ENCODE results near the gene HEMK1. TPM values are rescaled to one million over a fixed set of nuclear protein-coding genes. Genes with fewer than 3 reads are reported as not detected.
A peak's percentile ranks its signal among the peaks of the same experiment; 100 is the strongest.

HEMK1 gene
- total and polyA plus RNA-seq, 8 donors = 23.5 to 27.6 (median 25.0) TPM

GRCh38 chr3:50586763-50587070 lies 17.4 kb downstream of the HEMK1 start:
- peaks cover 4 to 76% of the 10 kb centered on the region in 2 donors for H3K4me1 ChIP-seq
- ATAC-seq = no peak
- H3K9me3 ChIP-seq = no peaks in the 10 kb centered on the region
- H3K4me3 ChIP-seq = no peak overlapping the region
- intact Hi-C loops (cut with DNase I) = no loop called here
- TF ChIP-seq, protein P1, sequence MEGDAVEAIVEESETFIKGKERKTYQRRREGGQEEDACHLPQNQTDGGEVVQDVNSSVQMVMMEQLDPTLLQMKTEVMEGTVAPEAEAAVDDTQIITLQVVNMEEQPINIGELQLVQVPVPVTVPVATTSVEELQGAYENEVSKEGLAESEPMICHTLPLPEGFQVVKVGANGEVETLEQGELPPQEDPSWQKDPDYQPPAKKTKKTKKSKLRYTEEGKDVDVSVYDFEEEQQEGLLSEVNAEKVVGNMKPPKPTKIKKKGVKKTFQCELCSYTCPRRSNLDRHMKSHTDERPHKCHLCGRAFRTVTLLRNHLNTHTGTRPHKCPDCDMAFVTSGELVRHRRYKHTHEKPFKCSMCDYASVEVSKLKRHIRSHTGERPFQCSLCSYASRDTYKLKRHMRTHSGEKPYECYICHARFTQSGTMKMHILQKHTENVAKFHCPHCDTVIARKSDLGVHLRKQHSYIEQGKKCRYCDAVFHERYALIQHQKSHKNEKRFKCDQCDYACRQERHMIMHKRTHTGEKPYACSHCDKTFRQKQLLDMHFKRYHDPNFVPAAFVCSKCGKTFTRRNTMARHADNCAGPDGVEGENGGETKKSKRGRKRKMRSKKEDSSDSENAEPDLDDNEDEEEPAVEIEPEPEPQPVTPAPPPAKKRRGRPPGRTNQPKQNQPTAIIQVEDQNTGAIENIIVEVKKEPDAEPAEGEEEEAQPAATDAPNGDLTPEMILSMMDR (IDR thresholded peaks at IDR 0.05) = no peak
- peak overlapping the region in 1 of 2 donors; percentile 3 for H3K27ac ChIP-seq
- DNase-seq = no peak
- H3K27me3 ChIP-seq = no peaks in the 10 kb centered on the region
- H3K36me3 ChIP-seq = peaks cover 0 to 7% of the 10 kb centered on the region in 2 donors

- no peaks in the 10 kb centered on the region for H3K9me3 ChIP-seq
- no peaks in the 10 kb centered on the region for H3K27me3 ChIP-seq
- ATAC-seq (no peak), DNase-seq (peak in 1 of 4 donors; percentile 7)
- intact Hi-C loops (cut with DNase I) = no loop called here
- TF ChIP-seq, protein P1 (IDR thresholded peaks at IDR 0.05) = no peak
- H3K36me3 ChIP-seq = peaks cover 0 to under 1% of the 10 kb centered on the region in 2 donors
- no peak overlapping the region for H3K4me3 ChIP-seq
- H3K27ac ChIP-seq = no peak overlapping the region
- peaks cover 8 to 76% of the 10 kb centered on the region in 2 donors for H3K4me1 ChIP-seq
Measured at GRCh38 chr3:50587373-50587772, 18.1 kb downstream of the HEMK1 start.

DNA sequence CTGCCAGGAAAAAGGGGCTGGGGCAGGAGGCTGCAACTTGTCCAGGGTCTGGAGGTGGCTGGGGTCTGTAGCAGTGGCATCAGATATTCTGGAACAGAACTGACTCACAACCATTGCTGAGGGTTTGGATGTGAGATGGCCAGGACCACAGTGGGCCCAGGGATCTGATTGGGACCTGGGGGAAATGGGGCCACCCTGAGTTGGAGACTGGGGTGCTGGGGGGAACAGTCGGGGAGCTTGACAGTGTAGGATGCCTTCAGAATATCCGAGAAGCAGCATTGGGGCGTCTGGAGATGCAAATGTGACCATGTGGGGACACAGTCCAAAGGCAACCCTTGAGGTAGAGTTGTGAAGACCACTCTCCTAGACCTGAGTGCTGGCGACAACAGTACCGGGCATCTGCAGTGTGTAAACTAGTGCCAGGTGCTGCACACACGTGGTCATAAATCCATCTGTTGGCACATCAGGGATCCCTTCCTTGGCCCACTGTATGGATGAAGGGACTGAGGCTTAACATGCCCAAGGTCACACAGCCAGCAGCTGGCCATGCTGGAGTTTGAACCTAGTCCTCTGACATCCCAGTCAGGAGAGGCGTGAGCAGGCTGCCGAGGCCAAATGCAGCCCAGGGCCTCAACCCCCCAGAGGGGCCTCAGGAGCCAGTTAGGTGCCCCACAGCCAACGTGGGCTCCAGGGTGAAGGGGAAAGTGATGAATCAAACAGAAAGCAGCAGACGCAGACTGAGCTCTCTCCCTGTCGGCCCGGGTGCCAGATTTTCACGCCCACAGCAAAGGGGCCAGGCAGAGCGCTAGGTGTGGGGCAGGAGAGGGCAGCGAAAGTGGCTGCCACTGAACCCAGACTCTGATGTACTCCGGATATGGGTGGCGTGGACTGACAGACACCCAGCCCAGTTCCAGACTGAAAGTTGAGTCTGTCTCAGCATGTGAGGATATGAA lies 18.8 kb downstream of the HEMK1 start:
- peak overlapping the region in 1 of 2 donors; percentile 48 for H3K27ac ChIP-seq
- H3K36me3 ChIP-seq = no peaks in the 10 kb centered on the region
- H3K4me1 ChIP-seq = peaks cover 13 to 78% of the 10 kb centered on the region in 2 donors
- intact Hi-C loops (cut with DNase I) = no loop called here
- TF ChIP-seq, protein P1 (IDR thresholded peaks at IDR 0.05) = no peak
- H3K9me3 ChIP-seq = no peaks in the 10 kb centered on the region
- DNase-seq (peak in 1 of 4 donors; percentile 63), ATAC-seq (no peak)
- no peak overlapping the region for H3K4me3 ChIP-seq
- H3K27me3 ChIP-seq = no peaks in the 10 kb centered on the region

- TF ChIP-seq, protein P1 (IDR thresholded peaks at IDR 0.05) = no peak
- no peak overlapping the region for H3K4me3 ChIP-seq
- H3K36me3 ChIP-seq = no peaks in the 10 kb centered on the region
- intact Hi-C loops (cut with DNase I) = no loop called here
- no peaks in the 10 kb centered on the region for H3K9me3 ChIP-seq
- ATAC-seq (no peak), DNase-seq (no peak)
- no peaks in the 10 kb centered on the region for H3K27me3 ChIP-seq
- H3K4me1 ChIP-seq = peaks cover 16 to 77% of the 10 kb centered on the region in 2 donors
- peak overlapping the region in 1 of 2 donors; percentile 48 for H3K27ac ChIP-seq
Measured at GRCh38 chr3:50588759-50589433, 19.6 kb downstream of the HEMK1 start.

DNA sequence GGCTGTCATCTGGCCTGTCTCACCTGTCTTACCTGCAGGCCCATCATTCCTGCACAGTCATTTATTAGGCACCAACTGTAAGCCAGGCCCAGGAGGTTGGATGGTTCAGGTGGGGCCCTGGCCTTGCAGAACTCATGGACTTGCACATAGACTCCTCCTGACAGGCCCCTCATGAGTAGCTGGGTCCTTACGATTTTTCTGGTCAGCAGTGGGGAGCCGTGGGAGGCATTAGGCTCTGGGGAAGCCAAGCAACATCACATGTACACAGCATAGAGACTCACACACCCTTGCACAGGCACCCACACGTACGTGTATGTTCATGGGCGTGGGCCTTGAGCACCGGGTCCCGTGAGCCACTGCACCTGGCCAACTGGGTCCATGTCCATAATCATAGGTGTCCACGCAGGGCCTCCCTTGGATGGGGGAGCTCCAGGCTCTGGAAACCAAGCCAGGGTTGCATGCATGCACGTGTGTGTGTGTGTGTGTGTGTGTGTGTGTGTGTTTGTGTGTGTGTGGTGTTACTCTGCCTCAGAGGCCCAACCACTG lies 21.9 kb downstream of the HEMK1 start:
- TF ChIP-seq, protein P1 (IDR thresholded peaks at IDR 0.05) = no peak

More for the DNA sequence above, 21.9 kb downstream of the HEMK1 start:
- no peaks in the 10 kb centered on the region for H3K36me3 ChIP-seq
- H3K9me3 ChIP-seq = no peaks in the 10 kb centered on the region
- DNase-seq = peak in 1 of 4 donors; percentile 67
- H3K27ac ChIP-seq = peak overlapping the region; percentile 82 to 98
- no peak for ATAC-seq
- H3K4me1 ChIP-seq = peaks cover 12 to 69% of the 10 kb centered on the region in 2 donors
- intact Hi-C loops (cut with DNase I) = no loop called here
- no peak overlapping the region for H3K4me3 ChIP-seq
- no peaks in the 10 kb centered on the region for H3K27me3 ChIP-seq

Measured in left lung (tissue), 10 donors.